Activated CD8-positive, alpha-beta memory T cell treated with anti-CD3 and anti-CD28 coated beads, Interleukin-2, amount 10 ng/mL, durations not matched to agents 7 days and 5 days (primary cell): Measurements from ENCODE around the gene RYR1. TPM values are rescaled to one million over a fixed set of nuclear protein-coding genes. Genes with fewer than 3 reads are reported as not detected.

ENCODE experiments used
- total RNA-seq, 2 experiments: library from RNA; stranded (reverse); gene quantifications; one replicate each; pipeline ENCODE4 v1.2.3, GENCODE V29; 2021

Gene RYR1
- total RNA-seq, 2 experiments from 2014 or later, result 1.5 to 1.6 TPM

Other genes with a start within 250 kb of the RYR1 start
- under 1 TPM in 1 of 2 experiments, not detected in 1; 0.47 TPM for gene DPF1, start 209.5 kb upstream of the RYR1 start, total RNA-seq
- not detected for gene PPP1R14A, start 177.3 kb upstream of the RYR1 start, total RNA-seq
- 10 to 100 TPM in 1 of 2 experiments, 1 to 10 TPM in 1; 9.3 to 15.6 TPM for gene SPINT2, start 169.1 kb upstream of the RYR1 start, total RNA-seq
- not detected for gene C19orf33, start 129.4 kb upstream of the RYR1 start, total RNA-seq
- gene YIF1B, start 117.7 kb upstream of the RYR1 start, total RNA-seq, result 10 to 100 TPM; 69.7 to 76.7 TPM
- gene KCNK6, start 113.8 kb upstream of the RYR1 start, total RNA-seq, result 10 to 100 TPM; 10.8 to 13.5 TPM
- 1 to 10 TPM; 4.3 to 7.3 TPM for gene CATSPERG, start 97.9 kb upstream of the RYR1 start, total RNA-seq
- 100 to 1,000 TPM; 164 to 204 TPM for gene PSMD8, start 59.1 kb upstream of the RYR1 start, total RNA-seq
- gene GGN, start 45.7 kb upstream of the RYR1 start, total RNA-seq, result not detected
- gene SPRED3, start 45.0 kb upstream of the RYR1 start, total RNA-seq, result under 1 TPM; 0.84 to 0.93 TPM
- 10 to 100 TPM; 22.4 to 24.1 TPM for gene FAM98C, start 30.6 kb upstream of the RYR1 start, total RNA-seq
- gene RASGRP4, start 7.5 kb upstream of the RYR1 start, total RNA-seq, result 1 to 10 TPM; 1.4 to 1.6 TPM
- 100 to 1,000 TPM; 337 to 497 TPM for gene MAP4K1, start 184.3 kb downstream of the RYR1 start, total RNA-seq
- gene EIF3K, start 185.5 kb downstream of the RYR1 start, total RNA-seq, result 100 to 1,000 TPM; 281 to 308 TPM
- gene ACTN4, start 214.0 kb downstream of the RYR1 start, total RNA-seq, result 100 to 1,000 TPM; 413 to 433 TPM